ENCODE data around the gene UBAP2.
A peak's percentile ranks its signal among the peaks of the same experiment; 100 is the strongest.
"Not testable (repeated sequence)": the region's sequence is repeated elsewhere in the genome, so short reads cannot be mapped to it uniquely, and the experiment has no call there.

Gene UBAP2

DNA sequence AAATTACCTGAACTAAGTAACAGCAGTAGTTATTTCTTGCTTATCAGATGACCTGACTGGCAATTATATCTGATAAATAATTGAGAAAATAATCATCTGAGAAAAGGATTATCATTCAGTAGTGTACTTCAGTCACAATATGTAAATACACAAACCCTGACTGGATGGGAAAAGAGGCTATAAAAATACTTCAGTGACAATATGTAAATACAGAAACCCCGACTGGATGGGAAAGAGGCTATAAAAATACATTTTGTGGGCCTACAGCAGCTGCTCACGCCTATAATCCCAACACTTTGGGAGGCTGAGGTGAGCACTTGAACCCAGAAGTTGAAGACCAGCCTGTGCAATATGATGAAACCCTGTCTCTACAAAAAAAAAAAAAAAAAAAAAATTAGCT lies 11.1 kb downstream of the UBAP2 start:
- TF ChIP-seq POLR2AphosphoS5 (IDR thresholded peaks at IDR 0.05; ENCODE audit: borderline replicate concordance, low read depth, low read length) (no peak), FOXP2 (optimal IDR thresholded peaks at IDR 0.05; ENCODE audit: control extremely low read depth, extremely low read length, insufficient read depth) (no peak), EZH2 (IDR thresholded peaks at IDR 0.05) (no peak)
- peaks cover 37% of the 10 kb centered on the region for H3K36me3 ChIP-seq (ENCODE audit: insufficient read depth, low read length)
- H3K4me3 ChIP-seq, result no peak overlapping the region
- no peak overlapping the region for H3K9ac ChIP-seq (ENCODE audit: insufficient read length)
- no peaks in the 10 kb centered on the region for H3K9me3 ChIP-seq (ENCODE audit: low read depth, low read length)
- DNase-seq (ENCODE audit: low read depth, low spot score), result no peak
- H3K27ac ChIP-seq, result no peak overlapping the region

- Histone ChIP-seq H3K36me3 (ENCODE audit: insufficient read depth, low read length) (peaks cover 37% of the 10 kb centered on the region), H3K9me3 (ENCODE audit: low read depth, low read length) (no peaks in the 10 kb centered on the region), H3K4me3 (no peak overlapping the region), H3K27ac (no peak overlapping the region), H3K9ac (ENCODE audit: insufficient read length) (no peak overlapping the region)
- TF ChIP-seq POLR2AphosphoS5 (IDR thresholded peaks at IDR 0.05; ENCODE audit: borderline replicate concordance, low read depth, low read length) (no peak), FOXP2 (optimal IDR thresholded peaks at IDR 0.05; ENCODE audit: control extremely low read depth, extremely low read length, insufficient read depth) (no peak), EZH2 (IDR thresholded peaks at IDR 0.05) (no peak)
- DNase-seq (ENCODE audit: low read depth, low spot score), result no peak
Observed at GRCh38 chr9:34036625-34037024, 12.1 kb downstream of the UBAP2 start.

- no peak for TF ChIP-seq EZH2 (IDR thresholded peaks at IDR 0.05)
- TF ChIP-seq FOXP2 (optimal IDR thresholded peaks at IDR 0.05; ENCODE audit: control extremely low read depth, extremely low read length, insufficient read depth), result no peak
- TF ChIP-seq POLR2AphosphoS5 (IDR thresholded peaks at IDR 0.05; ENCODE audit: borderline replicate concordance, low read depth, low read length), result no peak
- Histone ChIP-seq H3K36me3 (ENCODE audit: insufficient read depth, low read length) (peaks cover 34% of the 10 kb centered on the region), H3K9ac (ENCODE audit: insufficient read length) (no peak overlapping the region), H3K4me3 (no peak overlapping the region), H3K9me3 (ENCODE audit: low read depth, low read length) (no peaks in the 10 kb centered on the region), H3K27ac (no peak overlapping the region)
- DNase-seq (ENCODE audit: low read depth, low spot score), result no peak
Observed at GRCh38 chr9:34035656-34036055, 13.0 kb downstream of the UBAP2 start.

DNA sequence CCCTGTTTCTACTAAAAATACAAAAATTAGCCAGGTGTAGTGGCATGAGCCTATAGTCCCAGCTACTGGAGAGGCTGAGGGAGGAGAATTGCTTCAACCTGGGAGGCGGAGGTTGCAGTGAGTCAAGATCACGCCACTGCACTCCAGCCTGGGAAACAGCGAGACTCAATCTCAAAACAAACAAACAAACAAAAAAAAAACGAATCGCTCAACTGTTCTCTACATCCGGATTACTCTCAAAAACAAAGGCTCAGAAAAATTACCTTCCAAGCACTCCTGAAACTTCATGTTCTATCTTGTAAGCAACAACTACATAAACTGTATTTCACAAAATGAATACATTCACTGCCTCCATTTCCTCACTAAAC lies 14.0 kb downstream of the UBAP2 start:
- DNase-seq (ENCODE audit: low read depth, low spot score), result no peak
- Histone ChIP-seq H3K4me3 (no peak overlapping the region), H3K27ac (no peak overlapping the region), H3K9ac (ENCODE audit: insufficient read length) (no peak overlapping the region), H3K36me3 (ENCODE audit: insufficient read depth, low read length) (peaks cover 31% of the 10 kb centered on the region), H3K9me3 (ENCODE audit: low read depth, low read length) (no peaks in the 10 kb centered on the region)
- no peak for TF ChIP-seq EZH2 (IDR thresholded peaks at IDR 0.05)
- TF ChIP-seq POLR2AphosphoS5 (IDR thresholded peaks at IDR 0.05; ENCODE audit: borderline replicate concordance, low read depth, low read length), result no peak
- TF ChIP-seq FOXP2 (optimal IDR thresholded peaks at IDR 0.05; ENCODE audit: control extremely low read depth, extremely low read length, insufficient read depth), result no peak

DNA sequence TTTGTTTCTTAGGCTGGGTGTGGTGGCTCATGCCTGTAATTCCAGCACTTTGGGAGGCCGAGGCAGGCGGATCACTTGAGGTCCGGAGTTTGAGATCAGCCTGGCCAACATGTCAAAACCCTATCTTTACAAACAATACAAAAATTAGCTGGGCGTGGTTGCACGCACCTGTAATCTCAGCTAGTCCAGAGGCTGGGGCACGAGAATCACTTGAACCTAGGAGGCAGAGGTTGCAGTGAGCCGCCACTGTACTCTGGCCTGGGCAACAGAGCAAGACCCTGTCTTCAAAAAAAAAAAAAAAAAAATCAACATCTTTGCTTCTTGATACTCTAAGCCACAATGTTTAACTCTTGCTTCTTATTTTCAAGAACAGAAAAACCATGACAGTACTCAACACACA lies 16.1 kb downstream of the UBAP2 start:
- TF ChIP-seq POLR2AphosphoS5 (IDR thresholded peaks at IDR 0.05; ENCODE audit: borderline replicate concordance, low read depth, low read length) (no peak), EZH2 (IDR thresholded peaks at IDR 0.05) (no peak), FOXP2 (optimal IDR thresholded peaks at IDR 0.05; ENCODE audit: control extremely low read depth, extremely low read length, insufficient read depth) (no peak)
- DNase-seq (ENCODE audit: low read depth, low spot score), result no peak
- H3K9ac ChIP-seq (ENCODE audit: insufficient read length), result no peak overlapping the region
- H3K4me3 ChIP-seq, result no peak overlapping the region
- peaks cover 41% of the 10 kb centered on the region for H3K36me3 ChIP-seq (ENCODE audit: insufficient read depth, low read length)
- H3K27ac ChIP-seq, result no peak overlapping the region
- H3K9me3 ChIP-seq (ENCODE audit: low read depth, low read length), result no peaks in the 10 kb centered on the region

GRCh38 chr9:34027845-34028574 lies 20.7 kb downstream of the UBAP2 start:
- Histone ChIP-seq H3K36me3 (ENCODE audit: insufficient read depth, low read length) (peaks cover 45% of the 10 kb centered on the region), H3K9ac (ENCODE audit: insufficient read length) (no peak overlapping the region), H3K9me3 (ENCODE audit: low read depth, low read length) (no peaks in the 10 kb centered on the region), H3K4me3 (no peak overlapping the region), H3K27ac (no peak overlapping the region)
- DNase-seq (ENCODE audit: low read depth, low spot score), result no peak
- TF ChIP-seq POLR2AphosphoS5 (IDR thresholded peaks at IDR 0.05; ENCODE audit: borderline replicate concordance, low read depth, low read length) (no peak), FOXP2 (optimal IDR thresholded peaks at IDR 0.05; ENCODE audit: control extremely low read depth, extremely low read length, insufficient read depth) (no peak), EZH2 (IDR thresholded peaks at IDR 0.05) (no peak)

- Histone ChIP-seq H3K9ac (ENCODE audit: insufficient read length) (no peak overlapping the region), H3K36me3 (ENCODE audit: insufficient read depth, low read length) (peaks cover 26% of the 10 kb centered on the region), H3K4me3 (no peak overlapping the region), H3K27ac (peak overlapping the region; percentile 40), H3K9me3 (ENCODE audit: low read depth, low read length) (no peaks in the 10 kb centered on the region)
- TF ChIP-seq EZH2 (IDR thresholded peaks at IDR 0.05), result no peak
- TF ChIP-seq FOXP2 (optimal IDR thresholded peaks at IDR 0.05; ENCODE audit: control extremely low read depth, extremely low read length, insufficient read depth), result no peak
- TF ChIP-seq POLR2AphosphoS5 (IDR thresholded peaks at IDR 0.05; ENCODE audit: borderline replicate concordance, low read depth, low read length), result no peak
- DNase-seq (ENCODE audit: low read depth, low spot score), result no peak
Observed at GRCh38 chr9:34025811-34026210, 22.9 kb downstream of the UBAP2 start.

DNA sequence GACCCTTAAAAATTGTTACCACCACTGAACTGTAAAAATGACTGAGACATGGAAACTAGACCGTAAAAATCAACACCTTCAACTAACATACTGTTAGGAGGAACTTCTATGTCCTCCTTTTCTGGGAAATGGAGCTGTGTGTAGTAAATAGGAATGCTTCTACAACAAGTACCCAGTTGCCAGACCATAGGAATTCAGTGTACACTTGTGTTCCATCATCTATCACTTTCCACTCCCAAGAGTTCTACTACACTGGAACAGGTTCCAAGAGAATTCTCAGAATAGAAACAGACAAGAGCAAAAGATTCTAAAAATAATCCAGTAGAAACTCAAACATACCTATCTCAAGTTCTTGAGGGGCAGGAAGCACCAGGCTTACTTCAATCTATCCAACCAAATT lies 23.6 kb downstream of the UBAP2 start:
- DNase-seq (ENCODE audit: low read depth, low spot score), result no peak
- Histone ChIP-seq H3K4me3 (no peak overlapping the region), H3K27ac (peak overlapping the region; percentile 65), H3K9ac (ENCODE audit: insufficient read length) (no peak overlapping the region), H3K9me3 (ENCODE audit: low read depth, low read length) (no peaks in the 10 kb centered on the region), H3K36me3 (ENCODE audit: insufficient read depth, low read length) (peaks cover 23% of the 10 kb centered on the region)
- no peak for TF ChIP-seq POLR2AphosphoS5 (IDR thresholded peaks at IDR 0.05; ENCODE audit: borderline replicate concordance, low read depth, low read length)
- no peak for TF ChIP-seq FOXP2 (optimal IDR thresholded peaks at IDR 0.05; ENCODE audit: control extremely low read depth, extremely low read length, insufficient read depth)
- TF ChIP-seq EZH2 (IDR thresholded peaks at IDR 0.05), result no peak

- not testable (repeated sequence) for H3K4me3 ChIP-seq; DNase-seq (ENCODE audit: low read depth, low spot score); H3K9ac ChIP-seq (ENCODE audit: insufficient read length); H3K9me3 ChIP-seq (ENCODE audit: low read depth, low read length); H3K27ac ChIP-seq
- peaks cover 23% of the 10 kb centered on the region for H3K36me3 ChIP-seq (ENCODE audit: insufficient read depth, low read length)
Observed at GRCh38 chr9:34024476-34024875, 24.2 kb downstream of the UBAP2 start.
